GM20431 (cell line): ENCODE measurements around the gene LCORL.

Source experiments
- in situ Hi-C: fragments of 300-500 bp; cut with MseI, MboI; formaldehyde crosslinking; loops from one replicate; pipeline ENCODE4 v1.15.0; 2020; ENCODE audit warnings: low sequenced_read_pairs; ENCODE audit not compliant: unreplicated experiment

The LCORL gene

GRCh38 chr4:17805580-17806155 is 215.9 kb downstream of the LCORL start:
- in situ Hi-C loops, result loop anchor here (25.0 kb wide), 2 partner anchors 243 to 557 kb away; no protein-coding TSS in a partner anchor

GRCh38 chr4:17797808-17798207 is 223.7 kb downstream of the LCORL start:
- in situ Hi-C loops, result no loop called here

- in situ Hi-C loops, result no loop called here
These were observed 226.8 kb downstream of the LCORL start for GRCh38 chr4:17794730-17795129.
